WTC11 (cell line): Measurements from ENCODE around the gene UTP3.

Source experiments
- ETV6 ChIP-seq: sonication (generic); formaldehyde crosslinking; IDR thresholded peaks from 2 replicates; pipeline ENCODE4 v1.8.1; 2022; ENCODE audit warnings: mild to moderate bottlenecking, missing genetic modification reagents
- JUN ChIP-seq: sonication (generic); formaldehyde crosslinking; IDR thresholded peaks from 2 replicates; pipeline ENCODE4 v1.8.0; 2023; ENCODE audit warnings: mild to moderate bottlenecking, missing genetic modification reagents
- NR1H2 ChIP-seq: sonication (generic); formaldehyde crosslinking; IDR thresholded peaks from 2 replicates; pipeline ENCODE4 v1.9.0; 2021; ENCODE audit warnings: mild to moderate bottlenecking, moderate library complexity, missing genetic modification reagents
- SP1 ChIP-seq: sonication (generic); formaldehyde crosslinking; conservative IDR thresholded peaks from 2 replicates; pipeline ENCODE4 v1.8.1; 2022; ENCODE audit warnings: missing genetic modification reagents
- ZNF121 ChIP-seq: sonication (generic); formaldehyde crosslinking; IDR thresholded peaks from 2 replicates; pipeline ENCODE4 v1.8.0; 2023; ENCODE audit warnings: missing genetic modification reagents
- ZNF396 ChIP-seq: fragments of 250-450 bp; sonication (Bioruptor Pico); IDR thresholded peaks from 2 replicates; pipeline ENCODE4 v1.8.0; 2021; ENCODE audit warnings: mild to moderate bottlenecking, moderate library complexity, borderline replicate concordance
- TF ChIP-seq, protein P1 (sequence below): fragments of 200-600 bp; IDR thresholded peaks from 2 replicates; pipeline ENCODE4 v1.8.0; 2022; ENCODE audit warnings: antibody characterized with exemption
- TF ChIP-seq, protein P2 (sequence below): sonication (generic); formaldehyde crosslinking; IDR thresholded peaks from 2 replicates; pipeline ENCODE4 v1.8.1; 2023; ENCODE audit warnings: mild to moderate bottlenecking, moderate library complexity, missing genetic modification reagents
- TF ChIP-seq, protein P3 (sequence below): sonication (generic); formaldehyde crosslinking; conservative IDR thresholded peaks from 2 replicates; pipeline ENCODE4 v1.8.1; 2023; ENCODE audit warnings: mild to moderate bottlenecking, low read depth, missing genetic modification reagents, moderate library complexity

DNA sequence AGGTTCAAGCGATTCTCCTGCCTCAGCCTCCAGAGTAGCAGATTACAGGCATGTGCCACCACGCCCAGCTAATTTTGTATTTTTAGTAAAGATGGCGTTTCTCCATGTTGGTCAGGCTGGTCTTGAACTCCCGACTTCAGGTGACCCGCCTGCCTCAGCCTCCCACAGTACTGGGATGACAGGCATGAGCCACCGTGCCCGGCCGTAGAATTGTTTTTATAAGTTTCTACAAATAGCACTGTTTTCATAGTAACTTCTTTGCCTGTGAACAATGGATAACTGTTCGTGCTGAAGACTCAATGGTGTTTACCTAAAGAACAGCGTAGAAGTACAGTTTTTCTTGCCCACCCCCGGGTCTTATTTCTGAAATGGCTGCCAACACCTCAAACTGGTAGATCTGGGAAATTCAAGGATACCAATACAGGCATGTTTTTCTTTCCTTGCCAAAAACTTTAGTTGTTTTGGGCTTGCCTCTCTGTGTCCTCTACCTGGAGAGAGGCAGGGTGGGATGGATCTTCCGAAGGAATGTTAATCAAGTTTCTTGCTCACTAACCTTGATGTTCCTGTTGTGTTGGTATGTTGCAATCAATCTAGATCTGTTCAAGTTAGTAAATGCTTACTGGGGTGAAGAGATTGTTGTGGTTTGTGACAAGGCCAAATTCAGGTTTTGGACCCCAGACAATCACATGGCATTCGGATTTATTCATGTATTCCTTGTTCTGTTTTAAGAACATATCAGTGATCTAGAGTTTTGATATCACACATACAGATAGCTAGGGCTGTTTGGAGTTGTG, 30.7 kb downstream of the UTP3 start:
- TF ChIP-seq, protein P1, sequence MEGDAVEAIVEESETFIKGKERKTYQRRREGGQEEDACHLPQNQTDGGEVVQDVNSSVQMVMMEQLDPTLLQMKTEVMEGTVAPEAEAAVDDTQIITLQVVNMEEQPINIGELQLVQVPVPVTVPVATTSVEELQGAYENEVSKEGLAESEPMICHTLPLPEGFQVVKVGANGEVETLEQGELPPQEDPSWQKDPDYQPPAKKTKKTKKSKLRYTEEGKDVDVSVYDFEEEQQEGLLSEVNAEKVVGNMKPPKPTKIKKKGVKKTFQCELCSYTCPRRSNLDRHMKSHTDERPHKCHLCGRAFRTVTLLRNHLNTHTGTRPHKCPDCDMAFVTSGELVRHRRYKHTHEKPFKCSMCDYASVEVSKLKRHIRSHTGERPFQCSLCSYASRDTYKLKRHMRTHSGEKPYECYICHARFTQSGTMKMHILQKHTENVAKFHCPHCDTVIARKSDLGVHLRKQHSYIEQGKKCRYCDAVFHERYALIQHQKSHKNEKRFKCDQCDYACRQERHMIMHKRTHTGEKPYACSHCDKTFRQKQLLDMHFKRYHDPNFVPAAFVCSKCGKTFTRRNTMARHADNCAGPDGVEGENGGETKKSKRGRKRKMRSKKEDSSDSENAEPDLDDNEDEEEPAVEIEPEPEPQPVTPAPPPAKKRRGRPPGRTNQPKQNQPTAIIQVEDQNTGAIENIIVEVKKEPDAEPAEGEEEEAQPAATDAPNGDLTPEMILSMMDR = no peak
- TF ChIP-seq JUN (CRISPR knock-in tag) (no peak), ZNF396 (no peak), ZNF121 (no peak), ETV6 (CRISPR knock-in tag) (no peak), SP1 (CRISPR knock-in tag) (no peak), NR1H2 (CRISPR knock-in tag) (no peak)
- TF ChIP-seq, protein P2, sequence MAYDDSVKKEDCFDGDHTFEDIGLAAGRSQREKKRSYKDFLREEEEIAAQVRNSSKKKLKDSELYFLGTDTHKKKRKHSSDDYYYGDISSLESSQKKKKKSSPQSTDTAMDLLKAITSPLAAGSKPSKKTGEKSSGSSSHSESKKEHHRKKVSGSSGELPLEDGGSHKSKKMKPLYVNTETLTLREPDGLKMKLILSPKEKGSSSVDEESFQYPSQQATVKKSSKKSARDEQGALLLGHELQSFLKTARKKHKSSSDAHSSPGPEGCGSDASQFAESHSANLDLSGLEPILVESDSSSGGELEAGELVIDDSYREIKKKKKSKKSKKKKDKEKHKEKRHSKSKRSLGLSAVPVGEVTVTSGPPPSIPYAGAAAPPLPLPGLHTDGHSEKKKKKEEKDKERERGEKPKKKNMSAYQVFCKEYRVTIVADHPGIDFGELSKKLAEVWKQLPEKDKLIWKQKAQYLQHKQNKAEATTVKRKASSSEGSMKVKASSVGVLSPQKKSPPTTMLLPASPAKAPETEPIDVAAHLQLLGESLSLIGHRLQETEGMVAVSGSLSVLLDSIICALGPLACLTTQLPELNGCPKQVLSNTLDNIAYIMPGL (CRISPR knock-in tag) = no peak
- TF ChIP-seq, protein P3, sequence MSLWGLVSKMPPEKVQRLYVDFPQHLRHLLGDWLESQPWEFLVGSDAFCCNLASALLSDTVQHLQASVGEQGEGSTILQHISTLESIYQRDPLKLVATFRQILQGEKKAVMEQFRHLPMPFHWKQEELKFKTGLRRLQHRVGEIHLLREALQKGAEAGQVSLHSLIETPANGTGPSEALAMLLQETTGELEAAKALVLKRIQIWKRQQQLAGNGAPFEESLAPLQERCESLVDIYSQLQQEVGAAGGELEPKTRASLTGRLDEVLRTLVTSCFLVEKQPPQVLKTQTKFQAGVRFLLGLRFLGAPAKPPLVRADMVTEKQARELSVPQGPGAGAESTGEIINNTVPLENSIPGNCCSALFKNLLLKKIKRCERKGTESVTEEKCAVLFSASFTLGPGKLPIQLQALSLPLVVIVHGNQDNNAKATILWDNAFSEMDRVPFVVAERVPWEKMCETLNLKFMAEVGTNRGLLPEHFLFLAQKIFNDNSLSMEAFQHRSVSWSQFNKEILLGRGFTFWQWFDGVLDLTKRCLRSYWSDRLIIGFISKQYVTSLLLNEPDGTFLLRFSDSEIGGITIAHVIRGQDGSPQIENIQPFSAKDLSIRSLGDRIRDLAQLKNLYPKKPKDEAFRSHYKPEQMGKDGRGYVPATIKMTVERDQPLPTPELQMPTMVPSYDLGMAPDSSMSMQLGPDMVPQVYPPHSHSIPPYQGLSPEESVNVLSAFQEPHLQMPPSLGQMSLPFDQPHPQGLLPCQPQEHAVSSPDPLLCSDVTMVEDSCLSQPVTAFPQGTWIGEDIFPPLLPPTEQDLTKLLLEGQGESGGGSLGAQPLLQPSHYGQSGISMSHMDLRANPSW (CRISPR knock-in tag) = no peak
